ENCODE measurements around the gene MYCBPAP.

DNA sequence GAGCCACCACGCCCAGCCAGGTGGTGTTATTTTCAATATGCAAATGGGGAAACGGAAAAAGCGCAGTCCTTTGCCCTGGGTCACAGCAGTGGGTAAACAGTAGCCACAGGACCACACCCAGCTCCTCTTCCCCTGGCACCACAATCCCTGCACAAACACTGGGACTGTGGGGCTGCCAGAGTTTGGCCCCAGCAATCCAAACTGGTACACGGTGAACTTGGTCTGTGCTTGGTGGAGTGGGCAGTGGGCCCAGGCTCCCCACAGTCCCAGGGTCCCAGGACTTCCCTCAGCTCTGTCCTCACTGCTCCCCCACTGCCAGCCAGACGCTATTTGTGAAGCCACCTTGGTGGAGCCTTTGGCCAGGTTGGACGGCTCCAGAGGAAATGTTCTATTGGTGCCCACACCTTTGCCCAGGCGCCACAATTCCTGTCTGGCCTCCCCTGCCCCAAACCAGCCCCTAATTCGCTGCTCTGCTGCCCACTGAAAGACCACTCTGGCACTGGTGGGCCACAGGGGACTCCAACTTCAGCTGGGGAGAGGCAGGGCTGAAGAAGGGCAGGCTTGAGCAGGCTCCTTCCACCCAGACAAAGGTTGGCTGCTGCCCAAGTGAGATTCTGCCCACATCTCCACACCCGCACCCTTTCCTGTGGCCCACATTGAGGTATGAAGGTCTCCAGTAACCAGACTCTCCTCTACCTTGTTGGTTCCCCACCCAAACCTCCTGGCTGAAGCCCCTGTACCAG lies 41.7 kb upstream of the MYCBPAP start:
- TF ChIP-seq, protein P1, sequence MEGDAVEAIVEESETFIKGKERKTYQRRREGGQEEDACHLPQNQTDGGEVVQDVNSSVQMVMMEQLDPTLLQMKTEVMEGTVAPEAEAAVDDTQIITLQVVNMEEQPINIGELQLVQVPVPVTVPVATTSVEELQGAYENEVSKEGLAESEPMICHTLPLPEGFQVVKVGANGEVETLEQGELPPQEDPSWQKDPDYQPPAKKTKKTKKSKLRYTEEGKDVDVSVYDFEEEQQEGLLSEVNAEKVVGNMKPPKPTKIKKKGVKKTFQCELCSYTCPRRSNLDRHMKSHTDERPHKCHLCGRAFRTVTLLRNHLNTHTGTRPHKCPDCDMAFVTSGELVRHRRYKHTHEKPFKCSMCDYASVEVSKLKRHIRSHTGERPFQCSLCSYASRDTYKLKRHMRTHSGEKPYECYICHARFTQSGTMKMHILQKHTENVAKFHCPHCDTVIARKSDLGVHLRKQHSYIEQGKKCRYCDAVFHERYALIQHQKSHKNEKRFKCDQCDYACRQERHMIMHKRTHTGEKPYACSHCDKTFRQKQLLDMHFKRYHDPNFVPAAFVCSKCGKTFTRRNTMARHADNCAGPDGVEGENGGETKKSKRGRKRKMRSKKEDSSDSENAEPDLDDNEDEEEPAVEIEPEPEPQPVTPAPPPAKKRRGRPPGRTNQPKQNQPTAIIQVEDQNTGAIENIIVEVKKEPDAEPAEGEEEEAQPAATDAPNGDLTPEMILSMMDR (IDR thresholded peaks at IDR 0.05; ENCODE audit: low read length), result no peak
- TF ChIP-seq EZH2 (IDR thresholded peaks at IDR 0.05; ENCODE audit: borderline replicate concordance, low read length), result no peak
